Testis (tissue), 3 donors: ENCODE results near the gene EXD3. TPM values are rescaled to one million over a fixed set of nuclear protein-coding genes. Genes with fewer than 3 reads are reported as not detected.
"Not testable (repeated sequence)": the region's sequence is repeated elsewhere in the genome, so short reads cannot be mapped to it uniquely, and the experiment has no call there.

Source experiments
- DNase-seq: peaks from one replicate; pipeline ENCODE4 v3.0.0-alpha.2; 2019
- H3K27ac ChIP-seq, 2 donors: fragments of 200-600 bp; sonication (generic); one replicate each; pipeline ENCODE4 v1.5.1; 2019
- H3K27me3 ChIP-seq: fragments of 200-600 bp; sonication (generic); one replicate; pipeline ENCODE4 v1.5.1; 2019
- H3K36me3 ChIP-seq: fragments of 200-600 bp; sonication (generic); one replicate; pipeline ENCODE4 v1.5.1; 2017; ENCODE audit warnings: low read depth; ENCODE audit errors: missing control alignments
- H3K4me1 ChIP-seq: fragments of 200-600 bp; sonication (generic); one replicate; pipeline ENCODE4 v1.5.1; 2019
- H3K4me3 ChIP-seq, 2 donors: fragments of 200-600 bp; sonication (generic); one replicate each; pipeline ENCODE4 v1.5.1; 2017 to 2019
- H3K9me3 ChIP-seq: fragments of 200-600 bp; sonication (generic); one replicate; pipeline ENCODE4 v1.5.1; 2017
- CTCF ChIP-seq, 3 experiments: fragments of 450-650 bp in 2 of 3; fragments of 200-600 bp in 1 of 3; sonication (generic) in 1 of 3; IDR thresholded peaks; one replicate each; pipeline ENCODE4 v1.5.1; 2016 to 2019; ENCODE audit warnings: antibody characterized with exemption in 3 of 3, mild to moderate bottlenecking in 2 of 3, moderate library complexity in 1 of 3
- POLR2A ChIP-seq: fragments of 450-650 bp; IDR thresholded peaks from one replicate; pipeline ENCODE4 v1.6.1; 2017; ENCODE audit warnings: antibody characterized with exemption, mild to moderate bottlenecking, moderate library complexity
- WGBS, 2 donors: methylation state at CpG; one replicate each; pipeline ENCODE4 v1.1.5; 2018; 5-methylcytosine and 5-hydroxymethylcytosine counted together
- intact Hi-C: fragments of 100-400 bp; cut with DNase I; formaldehyde crosslinking; loops from one replicate; pipeline ENCODE4 v1.15.1; 2023; ENCODE audit warnings: low total_unique reads
- polyA plus RNA-seq: library from polyadenylated mRNA; stranded (reverse); fragments of 350-450 nt; fragmentation: Illumina TruSeq; extraction: RNeasy Lipid Tissue Mini Kit (QIAGEN cat#74804); gene quantifications from one replicate; pipeline ENCODE4 v1.2.3, GENCODE V29; 2014; ENCODE audit warnings: low read depth, low replicate concordance; ENCODE audit not compliant: insufficient read depth
- total RNA-seq, 2 donors: library from RNA; depleted of rRNA; stranded (reverse); fragments of >200 nt; gene quantifications; one replicate each; pipeline ENCODE4 v1.2.3, GENCODE V29; 2016

Gene EXD3
- total and polyA plus RNA-seq, 3 donors from 2014 or later, result 8.9 to 24.5 (median 15.5) TPM

- intact Hi-C loops, result no loop called here
- 92 to 95% methylated on average over 8 to 13 of the region's 13 CpGs for WGBS, 2 donors
These were observed 75.0 kb downstream of the EXD3 start for GRCh38 chr9:137347928-137348327.

GRCh38 chr9:137342482-137342881, 80.5 kb downstream of the EXD3 start:
- H3K9me3 ChIP-seq, result no peaks in the 10 kb centered on the region
- DNase-seq, result no peak
- H3K4me3 ChIP-seq, result no peak overlapping the region
- no peaks in the 10 kb centered on the region for H3K27me3 ChIP-seq
- H3K27ac ChIP-seq, result no peak overlapping the region
- WGBS, 2 donors, result 80 to 88% methylated on average over 7 of the region's 7 CpGs
- no peaks in the 10 kb centered on the region for H3K36me3 ChIP-seq
- H3K4me1 ChIP-seq, result no peaks in the 10 kb centered on the region
- intact Hi-C loops, result no loop called here
- TF ChIP-seq CTCF (IDR thresholded peaks at IDR 0.05) (no peak), POLR2A (no peak)

More at GRCh38 chr9:137347928-137348327, 75.0 kb downstream of the EXD3 start:
- DNase-seq, result no peak
- Histone ChIP-seq H3K4me3 (no peak overlapping the region), H3K27me3 (no peaks in the 10 kb centered on the region), H3K9me3 (no peaks in the 10 kb centered on the region), H3K27ac (no peak overlapping the region), H3K4me1 (no peaks in the 10 kb centered on the region), H3K36me3 (no peaks in the 10 kb centered on the region)
- TF ChIP-seq POLR2A, result no peak

GRCh38 chr9:137341227-137341626, 81.7 kb downstream of the EXD3 start:
- Histone ChIP-seq H3K9me3 (no peaks in the 10 kb centered on the region), H3K4me1 (no peaks in the 10 kb centered on the region), H3K36me3 (no peaks in the 10 kb centered on the region), H3K4me3 (no peak overlapping the region), H3K27me3 (no peaks in the 10 kb centered on the region), H3K27ac (no peak overlapping the region)
- 94 to 95% methylated on average over 6 of the region's 6 CpGs for WGBS, 2 donors
- no peak for DNase-seq
- TF ChIP-seq POLR2A (no peak), CTCF (IDR thresholded peaks at IDR 0.05) (no peak)
- intact Hi-C loops, result no loop called here

- H3K27ac ChIP-seq, H3K36me3 ChIP-seq, intact Hi-C loops, H3K9me3 ChIP-seq, H3K4me3 ChIP-seq, H3K27me3 ChIP-seq, H3K4me1 ChIP-seq, DNase-seq: not testable (repeated sequence)
- 89 to 93% methylated on average over 12 of the region's 12 CpGs for WGBS, 2 donors
These were observed 83.0 kb downstream of the EXD3 start for GRCh38 chr9:137339908-137340462.

- intact Hi-C loops, result no loop called here
- H3K36me3 ChIP-seq, result no peaks in the 10 kb centered on the region
- no peaks in the 10 kb centered on the region for H3K27me3 ChIP-seq
- no peak for DNase-seq
- no peaks in the 10 kb centered on the region for H3K4me1 ChIP-seq
- WGBS, 2 donors, result 84 to 85% methylated on average over 7 of the region's 7 CpGs
- TF ChIP-seq CTCF (IDR thresholded peaks at IDR 0.05) (no peak), POLR2A (no peak)
- no peaks in the 10 kb centered on the region for H3K9me3 ChIP-seq
- H3K4me3 ChIP-seq, result no peak overlapping the region
- no peak overlapping the region for H3K27ac ChIP-seq
These were observed 83.7 kb downstream of the EXD3 start for GRCh38 chr9:137339045-137339907.
